A549 (cell line): ENCODE results near the gene FERMT1. TPM values are rescaled to one million over a fixed set of nuclear protein-coding genes. Genes with fewer than 3 reads are reported as not detected.

Experiments used
- ATAC-seq, 2 experiments: fragments of 200-7000 bp in 1 of 2; fragments of >200 bp in 1 of 2; cut with Nextera tagmentation in 1 of 2; cut with Tn5 transposase in 1 of 2; 3 replicates each; pipeline versions ENCODE4 v1.8.0 to v1.9.1; 2018 to 2020; ENCODE audit warnings: mild to moderate bottlenecking in 1 of 2, moderate library complexity in 1 of 2
- CTCF ChIA-PET: fragments of 300-600 bp; sonication (Branson Sonifier 250); formaldehyde crosslinking; extraction: SDS; loops from one replicate; lab custom pipeline; 2021; ENCODE audit warnings: antibody characterized with exemption, inconsistent platforms; lab: Yijun Ruan, JAX
- POLR2A ChIA-PET: fragments of 350-600 bp; formaldehyde crosslinking; extraction: SDS; loops from one replicate; lab custom pipeline; 2021; ENCODE audit warnings: antibody characterized with exemption, inconsistent platforms; lab: Yijun Ruan, JAX
- DNase-seq, 2 experiments: peaks; one replicate each; pipeline versions ENCODE4 v3.0.0 to v3.0.0-alpha.2; 2011 to 2016; ENCODE audit warnings: low read depth in 1 of 2, low spot score in 1 of 2
- FAIRE-seq: peaks from 2 replicates; lab custom pipeline; 2011; peaks lifted over from hg19 to GRCh38; lab: Jason Lieb, UNC
- H3K27ac ChIP-seq, 2 experiments: fragments of >200 bp; sonication (Bioruptor Twin); formaldehyde crosslinking; 3 replicates each; pipeline ENCODE4 v1.5.1; 2016 to 2017
- H3K4me1 ChIP-seq: fragments of >200 bp; sonication (Bioruptor Twin); formaldehyde crosslinking; 3 replicates; pipeline ENCODE4 v1.6.1; 2016
- H3K4me2 ChIP-seq: fragments of >200 bp; sonication (Bioruptor Twin); formaldehyde crosslinking; 3 replicates; pipeline ENCODE4 v1.6.1; 2016
- H3K4me3 ChIP-seq: fragments of >200 bp; sonication (Bioruptor Twin); formaldehyde crosslinking; 3 replicates; pipeline ENCODE4 v1.5.1; 2016
- H3K9me3 ChIP-seq: fragments of >200 bp; sonication (Bioruptor Twin); formaldehyde crosslinking; 3 replicates; pipeline ENCODE4 v1.6.1; 2016
- ATOH8 ChIP-seq: fragments of 250-450 bp; sonication (Bioruptor Pico); IDR thresholded peaks from 2 replicates; pipeline ENCODE4 v1.5.0; 2020; ENCODE audit warnings: low read depth, mild to moderate bottlenecking, moderate library complexity
- BCL3 ChIP-seq: fragments of >200 bp; sonication (Bioruptor Twin); formaldehyde crosslinking; IDR thresholded peaks from 3 replicates; pipeline ENCODE4 v1.6.1; 2016
- CEBPB ChIP-seq, 2 experiments: fragments of >200 bp in 1 of 2; sonication (Bioruptor Twin) in 1 of 2; formaldehyde crosslinking in 1 of 2; IDR thresholded peaks; 2 replicates each; pipeline ENCODE4 v1.6.1; 2012 to 2016
- CHD2 ChIP-seq: fragments of 150-350 bp; IDR thresholded peaks from 2 replicates; pipeline ENCODE4 v1.6.1; 2014; ENCODE audit warnings: low read length; ENCODE audit not compliant: partially characterized antibody
- EP300 ChIP-seq, 2 experiments: fragments of >200 bp; sonication (Bioruptor Twin); formaldehyde crosslinking; IDR thresholded peaks; 2 replicates in 1 of 2; 3 replicates in 1 of 2; pipeline ENCODE4 v1.6.1; 2016 to 2017
- FOSB ChIP-seq: fragments of 250-450 bp; sonication (Bioruptor Pico); IDR thresholded peaks from 2 replicates; pipeline ENCODE4 v1.5.0; 2020; ENCODE audit warnings: mild to moderate bottlenecking, moderate library complexity
- GATA3 ChIP-seq: IDR thresholded peaks from 2 replicates; pipeline ENCODE4 v1.6.1; 2012; ENCODE audit warnings: borderline replicate concordance
- HMGXB4 ChIP-seq: fragments of 250-450 bp; sonication (Bioruptor Pico); IDR thresholded peaks from 2 replicates; pipeline ENCODE4 v1.5.0; 2021; ENCODE audit warnings: mild to moderate bottlenecking, moderate library complexity, borderline replicate concordance
- HOXA7 ChIP-seq: fragments of 250-450 bp; sonication (Bioruptor Pico); IDR thresholded peaks from 2 replicates; pipeline ENCODE4 v1.5.0; 2020; ENCODE audit warnings: mild to moderate bottlenecking, moderate library complexity
- HOXB13 ChIP-seq: fragments of 250-450 bp; sonication (Bioruptor Pico); IDR thresholded peaks from 2 replicates; pipeline ENCODE4 v1.5.0; 2020; ENCODE audit warnings: low read depth, mild to moderate bottlenecking, moderate library complexity
- JUN ChIP-seq, 2 experiments: fragments of >200 bp; sonication (Bioruptor Twin); formaldehyde crosslinking; IDR thresholded peaks; 2 replicates in 1 of 2; 3 replicates in 1 of 2; pipeline ENCODE4 v1.6.1; 2016 to 2017
- JUNB ChIP-seq: fragments of >200 bp; sonication (Bioruptor Twin); formaldehyde crosslinking; IDR thresholded peaks from 2 replicates; pipeline ENCODE4 v1.6.1; 2016
- KDM1A ChIP-seq: fragments of 200-600 bp; sonication (generic); IDR thresholded peaks from 2 replicates; pipeline ENCODE4 v1.6.1; 2016; ENCODE audit warnings: low read depth, mild to moderate bottlenecking
- MYC ChIP-seq: IDR thresholded peaks from 2 replicates; pipeline ENCODE4 v1.6.1; 2012; ENCODE audit warnings: mild to moderate bottlenecking, inconsistent platforms, low read length, improper control_type of control experiment, borderline replicate concordance
- NFE2L2 ChIP-seq: fragments of 150-350 bp; conservative IDR thresholded peaks from 2 replicates; pipeline ENCODE4 v1.6.1; 2014; ENCODE audit warnings: low read length
- NR3C1 ChIP-seq: fragments of >200 bp; sonication (Bioruptor Twin); formaldehyde crosslinking; IDR thresholded peaks from 3 replicates; pipeline ENCODE4 v1.6.1; 2017
- PHF8 ChIP-seq: fragments of 200-600 bp; sonication (generic); IDR thresholded peaks from 2 replicates; pipeline ENCODE4 v1.6.1; 2016; ENCODE audit warnings: low read depth, mild to moderate bottlenecking, antibody characterized with exemption, moderate library complexity, borderline replicate concordance
- RFX5 ChIP-seq: fragments of 450-650 bp; IDR thresholded peaks from 2 replicates; pipeline ENCODE4 v1.7.1; 2014; ENCODE audit warnings: antibody characterized with exemption, mild to moderate bottlenecking, moderate library complexity
- RNF2 ChIP-seq: fragments of 200-600 bp; sonication (generic); IDR thresholded peaks from 2 replicates; pipeline ENCODE4 v1.6.1; 2016; ENCODE audit warnings: low read depth, mild to moderate bottlenecking, antibody characterized with exemption, moderate library complexity, borderline replicate concordance
- TFCP2L1 ChIP-seq: fragments of 250-450 bp; sonication (Bioruptor Pico); IDR thresholded peaks from 2 replicates; pipeline ENCODE4 v1.5.0; 2021; ENCODE audit warnings: mild to moderate bottlenecking
- ZFP36 ChIP-seq: fragments of 450-650 bp; IDR thresholded peaks from 2 replicates; pipeline ENCODE4 v1.6.1; 2014; ENCODE audit warnings: borderline replicate concordance; ENCODE audit not compliant: partially characterized antibody
- ZSCAN20 ChIP-seq: fragments of 250-450 bp; sonication (Bioruptor Pico); IDR thresholded peaks from 2 replicates; pipeline ENCODE4 v1.8.0; 2022; ENCODE audit warnings: mild to moderate bottlenecking, moderate library complexity
- WGBS: methylation state at CpG from one replicate; pipeline ENCODE4 v1.1.6; 2017; ENCODE audit errors: missing lambda C conversion rate; 5-methylcytosine and 5-hydroxymethylcytosine counted together
- polyA plus RNA-seq, 4 experiments: library from polyadenylated mRNA; depleted of rRNA in 3 of 4; stranded (reverse); fragments of >200 nt; fragmentation: RNase III in 1 of 4; extraction: RNeasy Plus Mini Kit Qiagen cat#74134 plus additional on column Dnase treatment in 1 of 4; gene quantifications; 2 replicates in 3 of 4; 3 replicates in 1 of 4; pipeline ENCODE4 v1.2.3, GENCODE V29; 2011 to 2017
- TF ChIP-seq, protein P1 (sequence below): fragments of 450-650 bp; IDR thresholded peaks from 2 replicates; pipeline ENCODE4 v1.6.1; 2014; ENCODE audit warnings: antibody characterized with exemption

Gene FERMT1
- polyA plus RNA-seq, 2 of the 4 experiments (the other 2 are of a cell fraction): 12.7 to 19.1 TPM

DNA sequence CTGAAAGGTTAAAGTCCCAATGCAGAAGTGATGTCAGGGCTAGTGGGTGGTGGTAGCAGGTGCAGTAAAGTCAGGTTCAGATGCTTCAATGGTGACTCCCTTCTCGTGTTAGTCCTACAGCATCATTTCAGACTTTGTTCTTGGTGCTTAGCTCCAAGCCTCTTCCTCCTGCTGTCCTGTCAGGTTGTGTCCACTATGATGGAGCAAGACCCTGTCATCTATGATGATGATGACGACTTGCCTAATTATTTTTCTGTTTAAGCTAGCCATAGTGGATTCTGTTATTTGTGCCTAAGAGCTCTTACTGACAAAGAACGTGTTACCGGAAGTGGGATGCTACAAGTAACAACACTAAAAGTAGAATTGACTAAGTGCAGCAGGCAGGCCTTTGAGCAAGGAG lies 5.0 kb upstream of the FERMT1 start:
- no peak for ATAC-seq
- Histone ChIP-seq H3K9me3 (no peaks in the 10 kb centered on the region), H3K4me3 (no peak overlapping the region), H3K27ac (no peak overlapping the region), H3K4me1 (peaks cover 7% of the 10 kb centered on the region), H3K4me2 (no peak overlapping the region)
- 52% methylated on average over 4 of the region's 4 CpGs for WGBS
- no peak for DNase-seq
- no peak for FAIRE-seq
- TF ChIP-seq, protein P1, sequence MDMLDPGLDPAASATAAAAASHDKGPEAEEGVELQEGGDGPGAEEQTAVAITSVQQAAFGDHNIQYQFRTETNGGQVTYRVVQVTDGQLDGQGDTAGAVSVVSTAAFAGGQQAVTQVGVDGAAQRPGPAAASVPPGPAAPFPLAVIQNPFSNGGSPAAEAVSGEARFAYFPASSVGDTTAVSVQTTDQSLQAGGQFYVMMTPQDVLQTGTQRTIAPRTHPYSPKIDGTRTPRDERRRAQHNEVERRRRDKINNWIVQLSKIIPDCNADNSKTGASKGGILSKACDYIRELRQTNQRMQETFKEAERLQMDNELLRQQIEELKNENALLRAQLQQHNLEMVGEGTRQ: no peak
- TF ChIP-seq PHF8 (no peak), MYC (no peak), HOXA7 (CRISPR knock-in tag) (no peak), CEBPB (IDR thresholded peaks at IDR 0.05) (no peak), ZSCAN20 (CRISPR knock-in tag) (no peak), BCL3 (no peak), CHD2 (no peak), NFE2L2 (no peak), TFCP2L1 (no peak), EP300 (IDR thresholded peaks at IDR 0.05) (no peak)
- CTCF ChIA-PET: interaction anchor here (1.2 to 1.4 kb wide), 2 partner anchors 15 to 17 kb away, joined by 3 to 4 read pairs; no protein-coding TSS in a partner anchor
- POLR2A ChIA-PET: no interaction called here

GRCh38 chr20:6126846-6127245 lies 4.0 kb upstream of the FERMT1 start:
- DNase-seq (no peak), FAIRE-seq (no peak), ATAC-seq (no peak)
- TF ChIP-seq JUNB (no peak), JUN (IDR thresholded peaks at IDR 0.05) (no peak), ATOH8 (CRISPR knock-in tag) (no peak), ZFP36 (no peak), RNF2 (no peak), HMGXB4 (CRISPR knock-in tag) (no peak), FOSB (CRISPR knock-in tag) (no peak), HOXB13 (CRISPR knock-in tag) (no peak), NR3C1 (no peak), GATA3 (no peak), KDM1A (no peak), RFX5 (no peak)
- Histone ChIP-seq H3K27ac (no peak overlapping the region), H3K4me2 (no peak overlapping the region), H3K4me1 (peaks cover 7% of the 10 kb centered on the region), H3K4me3 (no peak overlapping the region), H3K9me3 (no peaks in the 10 kb centered on the region)
- WGBS: 45% methylated on average over 2 of the region's 2 CpGs
- ChIA-PET CTCF (interaction anchor here (1.0 to 3.1 kb wide), 3 partner anchors 8 to 16 kb away, joined by 3 to 8 read pairs (median 4); no protein-coding TSS in a partner anchor), POLR2A (interaction anchor here (0.6 kb wide), 1 partner anchor 638 kb away, joined by 3 read pairs; no protein-coding TSS in a partner anchor)
